ENCODE results near the gene FKBP7.
A peak's percentile ranks its signal among the peaks of the same experiment; 100 is the strongest.

The FKBP7 gene

GRCh38 chr2:178491612-178492011, 13.2 kb upstream of the FKBP7 start:
- no peak overlapping the region for H3K4me3 ChIP-seq (ENCODE audit: low read depth, low read length)
- no peak for TF ChIP-seq CTCF (IDR thresholded peaks at IDR 0.05; ENCODE audit: low read depth, low read length)

GRCh38 chr2:178485356-178485755, 7.0 kb upstream of the FKBP7 start:
- no peak for TF ChIP-seq CTCF (IDR thresholded peaks at IDR 0.05; ENCODE audit: low read depth, low read length)
- no peak overlapping the region for H3K4me3 ChIP-seq (ENCODE audit: low read depth, low read length)

- no peak for TF ChIP-seq CTCF (IDR thresholded peaks at IDR 0.05; ENCODE audit: low read depth, low read length)
Measured at GRCh38 chr2:178484245-178485041, 6.0 kb upstream of the FKBP7 start.

GRCh38 chr2:178482437-178482836, 4.0 kb upstream of the FKBP7 start:
- H3K4me3 ChIP-seq (ENCODE audit: low read depth, low read length) = no peak overlapping the region

More at GRCh38 chr2:178484245-178485041, 6.0 kb upstream of the FKBP7 start:
- no peak overlapping the region for H3K4me3 ChIP-seq (ENCODE audit: low read depth, low read length)

GRCh38 chr2:178480227-178481181, 2.1 kb upstream of the FKBP7 start, which contains the start of gene PLEKHA3:
Gene PLEKHA3, plus strand, starts transcription at chr2:178480457. Its CDS starts 413 bp downstream, at chr2:178480870.
- peak within 1 kb of the TSS; percentile 85 for H3K4me3 ChIP-seq (ENCODE audit: low read depth, low read length)
- no peak for TF ChIP-seq CTCF (IDR thresholded peaks at IDR 0.05; ENCODE audit: low read depth, low read length)

More at GRCh38 chr2:178482437-178482836, 4.0 kb upstream of the FKBP7 start:
- TF ChIP-seq CTCF (IDR thresholded peaks at IDR 0.05; ENCODE audit: low read depth, low read length) = no peak

- TF ChIP-seq CTCF (IDR thresholded peaks at IDR 0.05; ENCODE audit: low read depth, low read length) = no peak
- peak overlapping the region; percentile 44 for H3K4me3 ChIP-seq (ENCODE audit: low read depth, low read length)
Measured at GRCh38 chr2:178479758-178480226, 1.4 kb upstream of the FKBP7 start.
